ENCODE results near the gene PHETA2. TPM values are rescaled to one million over a fixed set of nuclear protein-coding genes. Genes with fewer than 3 reads are reported as not detected.

PHETA2 gene
- total and polyA plus RNA-seq, 2 of the 13 experiments (the other 11 are each of a cell fraction or from before 2014, with no cell fraction given) = 0.07 TPM; not detected in 1

DNA sequence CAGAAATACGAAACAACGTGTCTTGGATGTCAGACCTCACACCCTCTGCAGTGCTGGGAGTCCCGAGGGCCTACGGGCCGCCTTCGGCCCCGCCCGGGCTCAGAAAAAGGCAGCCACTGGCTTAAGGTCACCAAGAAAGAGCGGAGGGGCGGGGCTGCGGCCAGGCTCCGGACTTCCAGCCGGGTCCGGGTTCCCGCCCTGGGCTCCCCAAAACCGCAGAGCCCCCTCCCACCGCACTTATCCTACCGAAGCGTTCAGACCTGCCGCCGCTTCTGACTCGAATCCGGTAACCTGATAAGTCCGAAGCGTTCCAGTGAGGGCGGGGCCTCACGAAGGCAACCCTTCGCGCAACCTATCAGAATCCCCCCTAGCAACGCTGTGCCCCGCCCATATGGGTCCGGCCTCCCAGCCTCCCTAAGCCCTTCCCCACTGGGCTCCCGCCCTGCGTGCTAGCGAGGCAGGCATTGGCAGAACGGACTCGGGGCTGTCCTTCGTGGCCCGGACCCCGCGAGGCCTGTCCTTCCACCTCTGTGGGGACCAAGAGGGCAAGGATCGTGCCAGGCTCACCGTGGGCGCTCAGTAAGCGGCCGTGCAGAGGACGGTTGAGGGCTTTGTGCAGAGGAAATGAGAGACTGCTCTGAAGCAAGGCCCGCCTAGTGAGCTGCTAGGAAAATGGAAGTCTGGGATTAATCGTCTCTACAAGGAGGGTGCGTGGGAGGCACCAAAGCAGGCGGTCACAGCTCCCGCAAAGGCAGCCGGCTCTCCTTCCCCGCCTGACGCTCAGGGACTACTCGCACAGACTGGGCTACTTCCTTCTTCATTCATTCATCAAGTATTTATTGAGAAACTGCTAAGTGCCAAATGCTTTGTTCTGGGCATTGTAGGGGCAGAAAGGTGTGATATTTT lies 3.3 kb upstream of the PHETA2 start, which contains the start of gene NAGA (continued):
- peak; percentile 55; the same call in 1 of the 2 replicates for TF ChIP-seq RFX1 (IDR thresholded peaks at IDR 0.05)
- TF ChIP-seq MEF2D (CRISPR knock-in tag; IDR thresholded peaks at IDR 0.05) = peak; percentile 81
- peak; percentile 73; the same call in 1 of the 2 replicates for TF ChIP-seq ZBTB38 (CRISPR knock-in tag; IDR thresholded peaks at IDR 0.05)
- TF ChIP-seq KDM3A (CRISPR knock-in tag; IDR thresholded peaks at IDR 0.05; ENCODE audit: low read depth) = peak; percentile 43; the same call in 1 of the 2 replicates
- peak; percentile 29; the same call in 1 of the 2 replicates for TF ChIP-seq ZNF292 (CRISPR knock-in tag; IDR thresholded peaks at IDR 0.05; ENCODE audit: borderline replicate concordance, low read depth)
- TF ChIP-seq FOXA3 (CRISPR knock-in tag; IDR thresholded peaks at IDR 0.05) = peak; percentile 23; the same call in 1 of the 2 replicates
- TF ChIP-seq GATAD2A (CRISPR knock-in tag; IDR thresholded peaks at IDR 0.05) = peak; percentile 81
- no peak for TF ChIP-seq ZNF432 (CRISPR knock-in tag; IDR thresholded peaks at IDR 0.05; ENCODE audit: borderline replicate concordance)
- no peak for TF ChIP-seq CHD2 (IDR thresholded peaks at IDR 0.05; ENCODE audit: low read depth, low read length)
- peak; percentile 95 for TF ChIP-seq SALL1 (CRISPR knock-in tag; IDR thresholded peaks at IDR 0.05)
- TF ChIP-seq SOX13 (IDR thresholded peaks at IDR 0.05) = no peak
- TF ChIP-seq SOX13 (CRISPR knock-in tag; conservative IDR thresholded peaks at IDR 0.05 in 1 of 2, IDR thresholded peaks at IDR 0.05 in 1 of 2) = no peak
- TF ChIP-seq ZNF558 (CRISPR knock-in tag; IDR thresholded peaks at IDR 0.05; ENCODE audit: borderline replicate concordance) = 0 out of 2 replicates have a peak, but pooled peaks have one; percentile 69
- no peak for TF ChIP-seq ZHX1 (CRISPR knock-in tag; IDR thresholded peaks at IDR 0.05; ENCODE audit: low read depth)
- no peak for TF ChIP-seq TAF15 (IDR thresholded peaks at IDR 0.05; ENCODE audit: low read depth, low read length, poor library complexity, severe bottlenecking)
- peak; percentile 78; the same call in 1 of the 2 replicates for TF ChIP-seq GLI4 (CRISPR knock-in tag; IDR thresholded peaks at IDR 0.05; ENCODE audit: borderline replicate concordance)
- peak; percentile 94 for TF ChIP-seq ZNF816 (CRISPR knock-in tag; IDR thresholded peaks at IDR 0.05; ENCODE audit: borderline replicate concordance)
- TF ChIP-seq ZNF883 (CRISPR knock-in tag; IDR thresholded peaks at IDR 0.05; ENCODE audit: not compliant biosample characterization) = peak; percentile 91
- peak; percentile 92; the same call in 1 of the 2 replicates for TF ChIP-seq ZNF547 (CRISPR knock-in tag; IDR thresholded peaks at IDR 0.05)
- TF ChIP-seq PRDM10 (CRISPR knock-in tag; IDR thresholded peaks at IDR 0.05; ENCODE audit: low read depth) = 0 out of 2 replicates have a peak, but pooled peaks have one; percentile 64
- TF ChIP-seq RARG (CRISPR knock-in tag; IDR thresholded peaks at IDR 0.05; ENCODE audit: low read depth) = no peak
